Endometrial microvascular endothelial cells (primary cell): ENCODE results near the gene TCF12. TPM values are rescaled to one million over a fixed set of nuclear protein-coding genes. Genes with fewer than 3 reads are reported as not detected.

Source experiments
- in situ Hi-C: cut with HindIII; loops from 2 replicates; pipeline ENCODE4 v1.10.0; 2017; ENCODE audit warnings: low sequenced_read_pairs, low pct_unique_long_range_greater_than_20kb; ENCODE audit errors: inconsistent ontology term
- total RNA-seq: library from RNA; depleted of rRNA; stranded (reverse); fragments of >200 nt; gene quantifications from one replicate; pipeline ENCODE4 v1.2.3, GENCODE V29; 2015; ENCODE audit errors: inconsistent ontology term

TCF12 gene
- total RNA-seq, 1 donor from 2014 or later, result 40.4 TPM

DNA sequence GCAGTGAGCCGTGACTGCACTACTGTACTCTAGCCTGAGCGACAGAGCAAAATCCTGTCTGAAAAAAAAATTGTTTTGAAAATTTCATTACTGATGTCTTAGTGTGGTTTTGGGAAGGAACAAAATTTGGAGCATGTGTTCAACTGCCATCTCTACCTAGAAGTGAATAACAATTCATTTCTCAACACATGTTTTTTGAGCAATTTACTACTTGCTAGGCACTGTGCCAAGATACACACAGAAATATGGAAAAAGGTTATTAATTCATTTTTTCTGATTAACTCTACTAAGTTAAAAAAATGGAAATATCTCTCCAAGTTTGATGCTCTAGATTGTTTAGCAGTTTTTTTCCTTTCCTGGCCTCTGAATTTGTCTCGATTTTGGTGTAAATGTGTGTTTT is 5.2 kb upstream of the TCF12 start:
- in situ Hi-C loops, result no loop called here

DNA sequence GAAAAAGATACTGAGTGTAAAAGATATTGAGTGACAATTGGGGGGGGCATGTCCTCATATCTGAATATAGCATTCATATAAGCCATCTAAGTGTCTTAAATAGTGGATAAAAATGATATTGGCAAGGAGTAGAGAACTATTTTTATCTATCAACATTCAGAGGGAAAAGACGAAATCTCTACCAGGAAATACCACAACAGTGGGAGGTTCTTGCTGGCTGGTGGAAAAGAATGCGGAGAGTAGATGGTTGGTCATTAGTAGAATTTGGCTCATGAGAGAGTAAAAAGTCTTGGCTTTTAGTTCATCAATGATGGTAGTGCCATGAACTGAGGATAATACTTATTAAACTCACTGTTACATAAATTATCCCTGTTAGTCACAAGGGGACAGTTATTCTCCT is 4.8 kb upstream of the TCF12 start:
- in situ Hi-C loops, result no loop called here

DNA sequence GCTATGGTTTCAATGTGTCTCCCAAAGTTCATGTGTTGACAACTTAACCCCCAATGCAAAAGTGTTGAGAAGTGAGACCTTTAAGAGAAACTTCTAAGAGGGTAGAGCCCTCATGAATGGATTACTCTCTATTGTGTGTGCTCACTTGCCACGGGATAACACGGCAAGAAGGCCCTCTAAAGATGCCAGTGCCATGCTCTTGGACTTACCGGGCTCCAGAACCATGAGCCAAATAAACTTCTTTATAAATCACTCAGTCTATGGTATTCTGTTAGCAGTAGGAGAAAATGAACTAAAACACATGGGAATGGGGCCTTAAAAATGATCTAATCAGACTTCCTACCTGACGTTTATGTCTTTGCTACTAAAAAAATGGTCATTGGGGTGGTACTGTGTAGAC is 2.6 kb upstream of the TCF12 start:
- in situ Hi-C loops, result no loop called here

DNA sequence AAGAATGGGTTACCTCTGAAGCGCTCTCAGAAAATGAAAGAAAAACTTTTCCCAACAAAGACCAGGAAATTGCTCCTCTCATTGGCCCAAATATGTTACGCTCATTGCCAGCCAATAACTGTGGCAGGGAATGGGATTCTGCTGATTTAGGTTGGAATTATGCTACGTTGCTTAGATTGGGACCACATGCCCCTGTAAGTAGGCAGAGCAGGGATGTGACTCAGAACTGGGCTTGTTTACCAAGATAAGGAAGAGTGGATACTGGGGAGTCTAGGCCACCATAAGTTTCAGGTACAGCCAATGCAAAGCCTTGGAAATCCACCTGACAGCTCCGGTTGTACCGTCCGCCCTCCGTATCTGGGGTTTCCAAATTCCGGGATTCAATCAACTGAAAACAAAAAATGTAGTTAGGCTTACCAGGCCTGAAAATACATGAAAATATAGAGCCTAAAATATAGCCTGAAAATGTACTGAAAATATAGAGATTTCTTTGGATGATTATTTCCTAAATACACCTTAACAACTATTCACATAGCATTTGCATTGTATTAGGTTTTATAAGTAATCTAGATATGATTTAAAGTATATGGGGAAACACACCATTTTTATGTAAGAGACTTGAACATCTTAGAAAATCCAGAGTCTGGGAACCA is 1.5 kb upstream of the TCF12 start:
- in situ Hi-C loops, result no loop called here

DNA sequence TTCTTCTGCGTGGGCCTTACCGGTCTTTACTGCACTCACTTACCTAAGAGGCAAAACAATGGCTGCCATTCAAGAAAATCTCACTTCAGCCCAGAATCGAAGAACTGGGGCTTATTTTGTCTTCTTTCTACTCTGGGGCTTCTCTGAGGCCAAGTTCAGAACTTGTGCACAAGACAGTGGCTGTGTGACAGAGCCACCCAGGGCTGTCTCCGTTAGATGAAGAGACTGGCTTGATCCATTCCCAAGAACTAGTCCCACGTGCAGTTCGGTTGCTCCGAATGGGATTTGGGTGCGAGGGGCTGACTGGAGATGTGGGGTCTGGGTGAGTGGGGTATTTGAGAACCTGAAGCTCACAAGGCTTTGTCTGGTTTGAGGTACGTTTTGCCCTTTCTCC is 795 bp upstream of the TCF12 start:
- in situ Hi-C loops, result no loop called here

DNA sequence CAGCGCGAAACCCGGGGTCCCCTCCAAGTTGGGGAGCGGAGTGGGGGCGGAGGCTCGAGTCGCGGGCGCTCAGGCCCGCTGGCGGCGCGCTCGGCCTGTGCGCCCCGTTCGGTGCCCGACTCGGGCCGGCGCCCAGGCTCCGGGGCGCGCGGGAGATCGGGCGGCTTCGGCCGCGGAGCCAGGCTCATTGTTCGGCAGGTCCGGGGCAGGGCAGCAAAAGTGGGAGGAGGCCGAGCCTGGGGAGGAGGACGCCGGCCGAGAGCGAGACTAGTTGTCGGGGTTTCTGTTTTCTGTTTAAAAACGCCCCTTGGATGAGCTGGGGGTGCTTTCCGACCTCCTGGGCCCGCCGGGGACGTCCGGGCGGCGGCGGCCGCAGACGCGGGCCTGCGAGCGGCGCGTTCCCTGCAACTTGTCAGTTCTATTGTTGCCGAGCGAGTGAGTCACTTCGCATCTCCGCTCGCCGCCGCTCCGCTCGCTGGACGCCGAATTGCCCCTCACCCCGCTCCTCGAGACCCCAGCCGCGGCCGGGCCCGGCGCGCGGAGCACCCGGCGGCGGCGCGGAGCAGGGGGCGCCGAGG is 676 bp downstream of the TCF12 start:
- in situ Hi-C loops, result no loop called here

DNA sequence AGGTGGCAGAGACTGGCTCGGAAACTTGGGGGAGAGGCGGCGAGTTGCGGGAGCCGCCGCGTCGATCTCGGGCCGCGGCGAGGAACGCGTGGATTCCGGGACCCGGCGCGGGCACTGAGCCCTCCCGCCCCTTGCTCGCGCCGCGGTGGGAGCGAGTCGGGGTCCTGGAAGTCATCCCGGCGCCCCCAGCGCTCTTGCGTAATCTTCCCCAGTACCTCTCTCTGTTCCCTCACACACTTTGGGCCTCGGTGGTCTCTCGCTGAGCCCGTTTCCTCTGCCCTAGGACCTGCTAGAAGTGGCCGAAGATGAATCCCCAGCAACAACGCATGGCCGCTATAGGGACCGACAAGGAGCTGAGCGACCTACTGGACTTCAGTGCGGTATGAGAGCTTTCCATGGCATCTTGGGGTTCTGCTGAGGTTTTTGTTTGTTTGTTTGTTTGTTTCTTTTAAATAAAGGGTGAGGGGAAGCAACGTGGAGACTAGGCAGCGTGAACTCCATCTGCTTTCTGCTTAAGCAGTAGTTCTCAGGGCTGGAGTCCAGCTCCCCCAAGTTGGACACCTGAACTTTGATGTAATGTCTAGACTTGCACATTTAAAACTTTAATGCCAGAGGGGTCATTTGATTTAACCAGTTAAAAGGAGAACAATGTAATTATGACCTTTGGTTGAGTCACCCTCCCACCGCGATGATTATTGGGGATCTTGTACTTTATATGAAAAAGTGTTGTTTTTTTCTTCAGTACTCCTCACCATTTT is 1.3 kb downstream of the TCF12 start:
- in situ Hi-C loops, result no loop called here

DNA sequence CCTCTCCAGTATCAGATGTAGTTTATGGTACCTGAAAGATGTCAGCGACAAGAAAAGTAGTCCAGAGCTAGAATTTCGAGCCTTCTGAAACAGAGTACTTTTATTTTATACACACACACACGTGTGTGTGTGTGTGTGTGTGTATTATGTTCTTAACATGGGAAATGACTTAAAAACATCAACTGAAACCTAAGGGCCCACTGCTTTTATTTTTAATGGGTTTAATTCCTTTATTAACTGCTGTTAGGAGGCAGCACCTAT is 1.9 kb downstream of the TCF12 start:
- in situ Hi-C loops, result no loop called here

DNA sequence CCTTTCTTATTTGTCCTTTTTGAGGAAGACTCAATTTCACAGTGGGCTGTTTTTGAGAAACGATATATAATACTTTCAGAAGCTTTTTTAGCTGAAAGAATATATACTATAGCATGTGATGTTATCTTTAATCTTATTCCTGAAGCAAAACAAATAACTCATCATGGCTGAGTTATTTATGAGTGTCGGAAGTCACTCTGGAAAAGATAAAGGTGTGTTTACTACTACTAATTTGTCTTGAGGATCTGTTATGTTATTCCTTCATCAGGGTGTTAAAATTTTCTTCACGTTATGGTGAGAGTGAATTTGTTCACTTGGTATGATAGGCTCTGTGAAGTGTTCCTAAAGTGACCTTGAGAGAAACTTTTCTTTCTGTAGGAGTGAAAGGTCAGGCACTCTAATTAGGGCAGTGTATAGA is 4.7 kb downstream of the TCF12 start:
- in situ Hi-C loops, result no loop called here

DNA sequence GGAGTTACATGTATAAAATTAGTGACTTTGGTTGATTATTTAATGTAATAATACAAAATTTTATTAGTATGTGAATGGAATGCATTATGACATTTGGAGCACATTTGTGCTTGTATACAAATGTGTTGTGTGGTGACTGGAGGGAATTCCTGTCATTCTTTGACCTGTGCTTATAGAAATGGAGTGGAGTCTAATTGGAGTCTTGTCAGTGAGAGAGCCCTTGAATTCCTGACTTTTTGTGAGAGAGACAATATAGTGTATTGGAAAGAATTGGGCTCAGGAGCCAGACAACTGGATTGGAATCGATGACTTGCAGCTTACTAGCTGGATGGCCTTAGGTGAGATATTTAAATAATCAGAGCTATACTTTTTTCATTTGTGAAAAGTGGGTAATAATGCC is 9.4 kb downstream of the TCF12 start:
- in situ Hi-C loops, result loop anchor here (25.0 kb wide), 1 partner anchor 209 kb away; no protein-coding TSS in a partner anchor

DNA sequence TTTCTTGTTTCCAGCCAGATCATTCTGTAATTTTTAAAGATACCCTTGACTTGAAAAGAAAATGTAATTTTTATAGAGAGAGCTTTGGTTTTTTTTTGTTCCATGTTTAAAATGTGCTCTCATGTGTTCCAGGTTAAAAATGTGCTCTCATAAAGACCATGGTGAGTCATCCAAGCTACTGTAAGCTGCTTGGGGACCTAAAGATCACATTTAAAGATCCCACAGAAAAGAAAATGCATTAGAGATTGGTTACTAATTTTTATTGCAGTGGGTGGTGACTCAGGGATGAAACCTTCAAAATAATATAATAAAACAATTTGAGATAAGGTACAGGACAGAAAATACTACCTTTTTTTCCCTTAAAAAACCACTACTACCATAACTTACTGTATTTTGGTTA is 11.0 kb downstream of the TCF12 start:
- in situ Hi-C loops, result loop anchor here (25.0 kb wide), 1 partner anchor 208 kb away; no protein-coding TSS in a partner anchor

DNA sequence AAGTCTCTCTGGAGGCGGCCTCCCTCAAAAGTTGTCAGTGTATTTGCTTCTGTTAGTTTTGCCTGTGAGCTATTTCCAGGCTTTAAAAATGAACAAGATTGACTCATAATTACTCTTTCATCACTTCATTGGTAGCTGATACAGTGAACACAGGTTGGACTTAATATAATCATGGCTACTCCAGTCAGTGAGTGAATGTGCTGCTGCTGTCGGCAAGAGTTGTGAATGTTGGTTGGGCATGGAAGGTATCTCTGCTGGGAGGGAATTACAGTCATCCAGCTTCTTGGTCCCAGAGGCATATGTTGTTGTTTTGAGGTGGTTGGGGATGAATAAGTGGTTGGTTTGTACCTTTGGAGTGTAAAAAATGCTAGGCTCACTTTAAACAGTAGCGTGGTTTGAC is 11.5 kb downstream of the TCF12 start:
- in situ Hi-C loops, result loop anchor here (25.0 kb wide), 1 partner anchor 207 kb away; no protein-coding TSS in a partner anchor

DNA sequence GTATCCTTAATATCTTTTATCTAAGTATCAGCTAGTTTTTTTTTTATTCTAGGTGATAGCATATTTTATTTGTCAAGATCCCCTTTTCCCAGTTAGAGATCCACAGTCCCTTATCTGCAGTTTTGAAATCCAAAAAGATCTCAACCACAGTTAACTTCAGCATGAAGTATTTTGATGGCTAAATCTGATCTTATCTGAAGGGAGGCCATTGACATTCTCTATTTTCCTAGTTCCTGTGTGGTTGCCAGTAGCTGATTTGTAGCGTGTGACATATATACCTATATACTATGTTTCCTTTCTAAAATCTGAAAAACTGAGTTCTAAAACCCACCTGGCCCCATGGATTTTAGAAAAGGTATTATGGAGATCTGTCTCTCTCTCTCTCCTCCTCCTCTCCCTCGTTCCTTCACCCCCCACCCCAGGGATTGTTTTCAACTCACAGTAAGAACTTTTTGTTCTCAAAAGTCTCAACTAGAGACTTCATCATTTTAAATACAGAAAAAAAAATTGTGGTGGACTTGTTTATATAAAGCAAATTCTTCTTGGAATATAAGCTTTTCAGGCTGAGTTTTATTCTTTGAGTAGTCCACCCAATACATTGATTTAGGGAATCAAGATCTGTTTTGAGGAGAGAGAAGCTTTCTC is 12.3 kb downstream of the TCF12 start:
- in situ Hi-C loops, result loop anchor here (25.0 kb wide), 1 partner anchor 207 kb away; no protein-coding TSS in a partner anchor

DNA sequence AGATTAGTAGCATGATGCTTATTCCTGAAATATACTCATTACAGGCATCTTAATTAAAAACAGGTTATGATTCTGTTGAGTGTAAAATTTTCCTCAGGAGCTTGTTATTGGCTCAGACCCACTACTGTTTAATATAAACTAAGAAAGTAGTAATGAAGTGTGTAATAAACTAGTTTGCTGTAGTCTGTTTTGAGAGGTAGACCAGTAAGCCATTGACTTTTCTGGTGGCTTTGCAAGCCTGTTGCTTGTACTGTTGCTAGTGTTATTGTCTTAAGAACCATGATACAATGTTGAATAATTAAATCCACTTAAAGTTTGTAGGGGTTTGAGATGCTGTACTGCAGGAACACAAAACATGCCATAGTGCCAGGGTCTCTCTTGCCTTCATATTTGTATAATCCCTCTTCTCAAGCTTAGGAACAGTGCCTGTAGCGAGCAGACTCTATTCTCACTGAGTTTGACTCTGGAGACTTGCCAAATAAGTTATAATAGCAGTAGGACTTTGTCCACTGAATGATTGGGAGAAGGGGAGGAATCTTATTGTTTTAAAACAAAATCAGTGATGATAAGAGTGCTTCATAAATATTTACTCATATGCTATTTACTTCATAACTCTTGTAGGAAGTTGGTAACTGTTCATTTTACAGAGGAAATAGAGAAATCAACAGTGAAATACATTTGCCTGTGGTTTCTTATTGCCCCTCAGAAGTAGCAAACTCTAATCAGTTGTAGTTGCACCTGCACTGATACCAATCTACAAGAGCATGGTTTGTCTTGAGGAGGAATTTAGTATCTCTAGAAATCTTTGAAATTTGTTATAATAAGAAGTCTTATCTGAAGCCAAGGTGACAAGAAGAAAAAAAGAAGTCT is 13.4 kb downstream of the TCF12 start:
- in situ Hi-C loops, result loop anchor here (25.0 kb wide), 1 partner anchor 205 kb away; no protein-coding TSS in a partner anchor

DNA sequence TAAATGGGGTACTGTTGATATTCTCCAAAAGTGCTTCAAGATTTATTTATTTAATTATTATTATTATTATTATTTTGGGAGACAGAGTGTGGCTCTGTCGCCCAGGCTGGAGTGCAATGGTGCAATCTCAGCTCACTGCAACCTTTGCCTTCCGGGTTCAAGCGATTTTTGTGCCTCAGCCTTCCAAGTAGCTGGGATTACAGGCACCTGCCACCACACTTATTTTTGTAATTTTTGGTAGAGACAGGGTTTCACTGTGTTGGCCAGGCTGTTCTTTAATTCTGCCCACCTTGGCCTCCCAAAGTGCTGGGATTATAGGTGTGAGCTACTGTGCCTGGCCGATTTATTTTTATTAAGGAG is 14.0 kb downstream of the TCF12 start:
- in situ Hi-C loops, result loop anchor here (25.0 kb wide), 1 partner anchor 205 kb away; no protein-coding TSS in a partner anchor

DNA sequence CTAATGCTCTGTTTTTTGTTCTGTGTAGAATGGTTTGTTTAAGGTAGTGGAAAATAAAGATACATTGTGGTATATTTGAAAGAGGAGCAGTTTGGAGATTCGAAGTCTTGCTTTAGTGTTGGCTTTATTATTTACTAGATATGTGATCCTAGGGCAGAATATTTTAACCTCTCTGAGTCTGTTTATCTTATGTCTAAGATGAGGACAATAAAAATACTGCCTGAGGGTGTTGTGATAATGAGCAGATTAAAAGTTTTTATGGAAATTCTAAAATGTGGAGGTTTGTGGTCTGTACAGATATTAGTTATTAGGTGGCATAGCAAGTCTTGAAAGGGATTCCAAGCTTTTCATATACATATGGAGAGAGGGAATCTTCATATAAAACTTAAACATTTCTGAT is 15.0 kb downstream of the TCF12 start:
- in situ Hi-C loops, result loop anchor here (25.0 kb wide), 1 partner anchor 204 kb away; no protein-coding TSS in a partner anchor

DNA sequence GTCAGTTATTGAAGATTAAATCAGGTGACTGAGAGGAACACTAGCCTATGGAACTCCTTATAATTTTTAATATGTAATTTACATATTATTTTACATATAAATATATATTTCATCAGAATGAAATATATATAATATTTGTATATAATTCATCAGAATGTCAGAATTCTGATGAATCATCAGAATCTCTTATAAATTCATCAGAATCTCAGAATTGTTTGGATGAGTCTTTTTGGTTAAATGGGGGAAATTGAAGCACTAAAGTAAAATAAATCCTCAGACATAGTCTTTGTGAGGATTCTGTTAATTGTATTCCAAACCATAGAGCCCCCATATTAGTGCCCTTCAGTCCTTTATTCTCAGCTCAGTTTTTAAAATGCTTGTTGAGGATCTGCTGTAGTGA is 15.4 kb downstream of the TCF12 start:
- in situ Hi-C loops, result loop anchor here (25.0 kb wide), 1 partner anchor 203 kb away; no protein-coding TSS in a partner anchor

DNA sequence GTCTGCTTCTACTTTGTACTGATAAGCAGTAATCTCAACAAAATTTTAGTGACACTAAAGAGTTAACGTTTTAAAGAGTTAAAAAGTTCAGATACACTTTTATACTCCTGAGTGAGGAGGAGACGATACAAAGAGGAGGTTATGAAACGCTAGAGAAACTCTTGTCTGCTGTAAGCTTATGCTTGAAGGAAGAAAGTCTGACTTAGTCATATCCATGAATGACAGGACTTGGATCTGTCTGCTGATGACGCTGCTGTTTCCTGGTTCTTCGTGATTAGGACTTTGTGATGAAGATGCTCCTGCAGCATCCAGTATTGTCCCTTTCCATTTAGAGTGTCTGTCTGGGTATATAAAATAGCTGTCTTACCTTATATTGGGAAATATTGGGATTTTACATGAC is 15.8 kb downstream of the TCF12 start:
- in situ Hi-C loops, result loop anchor here (25.0 kb wide), 1 partner anchor 203 kb away; no protein-coding TSS in a partner anchor

DNA sequence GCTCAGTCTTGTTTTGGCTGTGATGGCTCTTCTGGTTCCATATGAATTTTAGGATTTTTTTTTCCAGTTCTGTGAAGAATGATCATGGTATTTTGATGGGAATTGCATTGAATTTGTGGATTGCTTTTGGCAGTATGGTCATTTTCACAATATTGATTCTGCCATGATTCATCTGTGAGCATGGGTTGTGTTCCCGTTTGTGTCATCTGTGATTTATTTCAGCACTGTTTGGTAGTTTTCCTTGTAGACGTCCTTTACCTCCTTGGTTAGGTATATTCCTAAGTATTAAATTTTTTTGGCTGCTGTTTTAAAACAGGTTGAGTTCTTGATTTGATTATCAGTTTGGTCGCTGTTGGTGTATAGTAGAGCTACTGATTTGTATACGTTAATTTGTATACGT is 18.5 kb downstream of the TCF12 start:
- in situ Hi-C loops, result loop anchor here (25.0 kb wide), 1 partner anchor 200 kb away; no protein-coding TSS in a partner anchor
